ENCODE results near the gene SLC16A7.

SLC16A7 gene

GRCh38 chr12:59716043-59716442, 120.2 kb downstream of the SLC16A7 start:
- no peak for TF ChIP-seq CTCF (IDR thresholded peaks at IDR 0.05; ENCODE audit: control insufficient read depth, extremely low read depth, insufficient read depth)
- no peak for DNase-seq (ENCODE audit: low read depth)
- no peak overlapping the region for H3K4me3 ChIP-seq (ENCODE audit: low read depth, low read length)

- no peak for DNase-seq (ENCODE audit: low read depth)
- no peak overlapping the region for H3K4me3 ChIP-seq (ENCODE audit: low read depth, low read length)
These were observed 121.6 kb downstream of the SLC16A7 start for GRCh38 chr12:59717436-59717835.

GRCh38 chr12:59719701-59720100, 123.9 kb downstream of the SLC16A7 start:
- no peak for TF ChIP-seq CTCF (IDR thresholded peaks at IDR 0.05; ENCODE audit: control insufficient read depth, extremely low read depth, insufficient read depth)
- no peak overlapping the region for H3K4me3 ChIP-seq (ENCODE audit: low read depth, low read length)
- no peak for DNase-seq (ENCODE audit: low read depth)

More at GRCh38 chr12:59717436-59717835, 121.6 kb downstream of the SLC16A7 start:
- no peak for TF ChIP-seq CTCF (IDR thresholded peaks at IDR 0.05; ENCODE audit: control insufficient read depth, extremely low read depth, insufficient read depth)

- TF ChIP-seq CTCF (IDR thresholded peaks at IDR 0.05; ENCODE audit: control insufficient read depth, extremely low read depth, insufficient read depth), result no peak
- no peak overlapping the region for H3K4me3 ChIP-seq (ENCODE audit: low read depth, low read length)
- DNase-seq (ENCODE audit: low read depth), result no peak
These were observed 127.7 kb downstream of the SLC16A7 start for GRCh38 chr12:59723520-59723919.

- no peak for TF ChIP-seq CTCF (IDR thresholded peaks at IDR 0.05; ENCODE audit: control insufficient read depth, extremely low read depth, insufficient read depth)
- H3K4me3 ChIP-seq (ENCODE audit: low read depth, low read length), result no peak overlapping the region
- no peak for DNase-seq (ENCODE audit: low read depth)
These were observed 128.3 kb downstream of the SLC16A7 start for GRCh38 chr12:59724011-59724695.

- no peak for TF ChIP-seq CTCF (IDR thresholded peaks at IDR 0.05; ENCODE audit: control insufficient read depth, extremely low read depth, insufficient read depth)
- DNase-seq (ENCODE audit: low read depth), result no peak
- no peak overlapping the region for H3K4me3 ChIP-seq (ENCODE audit: low read depth, low read length)
These were observed 137.4 kb downstream of the SLC16A7 start for GRCh38 chr12:59733200-59733599.

- H3K4me3 ChIP-seq (ENCODE audit: low read depth, low read length), result no peak overlapping the region
- TF ChIP-seq CTCF (IDR thresholded peaks at IDR 0.05; ENCODE audit: control insufficient read depth, extremely low read depth, insufficient read depth), result no peak
- no peak for DNase-seq (ENCODE audit: low read depth)
These were observed 138.5 kb downstream of the SLC16A7 start for GRCh38 chr12:59734371-59734770.
